SKM-1 (cell line): ENCODE results near the gene TFAP2E.
"Not testable (repeated sequence)": the region's sequence is repeated elsewhere in the genome, so short reads cannot be mapped to it uniquely, and the experiment has no call there.

Experiments used
- DNase-seq: peaks from one replicate; lab custom pipeline; 2025; ENCODE audit not compliant: unreplicated experiment; lab: John Stamatoyannopoulos, UW

The TFAP2E gene

DNA sequence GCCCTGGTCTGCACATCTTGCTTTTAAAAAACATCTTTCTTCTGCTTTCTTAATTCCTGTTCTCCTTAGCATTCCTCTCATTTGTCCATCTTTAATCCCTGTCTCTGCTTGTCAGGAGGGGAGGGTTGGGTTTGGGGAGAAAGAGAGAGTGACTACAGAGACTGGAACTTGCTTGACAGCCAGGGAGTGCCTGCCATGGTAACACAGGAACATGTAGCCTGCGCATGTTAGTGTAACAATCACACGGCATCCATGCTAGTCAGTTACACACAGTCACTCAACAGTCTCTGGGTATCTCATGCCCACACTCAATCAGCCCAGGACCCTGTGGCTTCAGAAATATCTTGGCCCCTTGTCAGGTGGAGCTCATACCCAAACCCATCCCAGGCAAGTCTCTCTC is 818 bp upstream of the TFAP2E start:
- no peak for DNase-seq

DNA sequence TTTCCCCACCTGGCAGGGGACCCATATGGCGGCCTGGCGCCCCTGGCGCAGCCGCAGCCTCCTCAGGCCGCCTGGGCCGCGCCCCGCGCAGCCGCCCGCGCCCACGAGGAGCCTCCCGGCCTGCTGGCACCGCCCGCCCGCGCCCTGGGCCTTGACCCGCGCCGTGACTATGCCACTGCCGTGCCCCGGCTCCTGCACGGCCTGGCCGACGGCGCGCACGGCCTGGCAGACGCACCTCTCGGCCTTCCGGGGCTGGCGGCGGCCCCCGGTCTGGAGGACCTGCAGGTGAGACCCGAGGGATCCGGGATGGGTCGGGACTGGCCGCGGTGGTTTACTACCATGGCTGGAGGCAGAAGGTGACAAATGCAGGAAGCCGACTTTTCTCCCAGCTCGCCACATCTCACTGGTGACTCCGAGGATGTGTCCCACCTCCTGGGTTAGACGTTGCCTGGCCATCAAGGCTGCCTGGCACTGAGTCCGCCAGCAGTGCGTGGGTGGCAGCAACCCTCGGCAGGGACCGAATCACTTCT is 1.1 kb downstream of the TFAP2E start:
- DNase-seq = no peak

DNA sequence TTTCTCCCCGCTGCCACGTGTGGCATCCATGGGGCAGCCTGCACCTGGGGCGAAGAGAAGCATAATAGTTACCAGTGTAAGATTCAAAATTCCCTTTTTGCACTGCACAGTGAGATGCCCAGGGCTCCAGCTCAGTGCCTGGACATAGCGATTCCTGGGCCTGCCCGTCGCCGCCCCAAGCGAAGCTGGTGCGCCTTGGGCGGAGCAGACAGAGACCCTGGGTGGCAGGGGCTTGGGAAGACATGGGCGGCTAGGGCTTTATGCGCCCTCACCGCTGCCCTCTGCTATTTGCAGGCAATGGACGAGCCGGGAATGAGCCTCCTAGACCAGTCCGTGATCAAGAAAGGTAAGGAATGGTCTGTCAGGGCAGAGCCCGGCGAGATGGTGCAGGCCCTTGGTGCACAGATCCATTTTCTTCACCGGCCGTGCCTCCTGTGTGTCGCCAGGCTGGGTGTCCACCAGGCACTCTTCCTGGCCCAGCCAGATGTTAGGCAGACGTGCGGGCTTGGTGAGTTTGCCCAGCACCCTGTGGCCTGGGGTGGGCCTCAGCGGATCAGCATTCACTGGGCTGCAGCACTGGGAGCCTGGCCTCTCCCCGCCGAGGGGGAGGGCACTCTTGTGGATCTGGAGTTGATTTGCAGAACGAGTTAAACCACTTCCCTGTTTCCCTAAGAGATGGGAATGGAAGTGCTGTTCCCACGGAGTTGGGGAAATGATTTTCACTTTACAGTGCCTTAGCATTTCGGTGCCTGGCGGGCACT is 1.7 kb downstream of the TFAP2E start:
- DNase-seq = no peak

DNA sequence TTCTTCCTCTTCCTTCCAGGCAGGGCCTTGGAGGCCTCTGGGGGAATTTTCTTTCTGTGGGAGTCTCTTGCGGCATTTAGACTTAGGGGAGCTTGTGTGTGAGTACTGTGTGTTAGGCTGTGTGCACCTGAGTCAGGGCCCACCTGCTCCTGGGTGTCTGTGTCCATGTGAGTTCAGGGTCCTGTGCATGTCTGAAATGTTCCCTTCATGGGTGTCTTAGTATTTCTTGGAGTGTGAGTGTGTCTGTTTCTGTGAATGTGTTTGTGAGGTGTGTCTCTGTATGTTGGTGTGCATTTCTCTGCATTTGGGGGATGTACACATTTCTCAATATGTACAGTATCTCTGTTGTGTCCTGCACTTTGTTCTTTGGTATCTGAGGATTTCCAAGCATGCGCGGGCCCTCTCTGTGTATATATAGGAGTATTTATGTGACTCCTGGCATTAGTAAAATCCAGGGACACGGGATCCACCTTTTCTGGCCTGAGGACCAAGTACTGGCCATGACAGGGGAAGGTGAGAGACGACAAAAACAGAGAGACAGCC is 2.4 kb downstream of the TFAP2E start:
- DNase-seq = no peak

DNA sequence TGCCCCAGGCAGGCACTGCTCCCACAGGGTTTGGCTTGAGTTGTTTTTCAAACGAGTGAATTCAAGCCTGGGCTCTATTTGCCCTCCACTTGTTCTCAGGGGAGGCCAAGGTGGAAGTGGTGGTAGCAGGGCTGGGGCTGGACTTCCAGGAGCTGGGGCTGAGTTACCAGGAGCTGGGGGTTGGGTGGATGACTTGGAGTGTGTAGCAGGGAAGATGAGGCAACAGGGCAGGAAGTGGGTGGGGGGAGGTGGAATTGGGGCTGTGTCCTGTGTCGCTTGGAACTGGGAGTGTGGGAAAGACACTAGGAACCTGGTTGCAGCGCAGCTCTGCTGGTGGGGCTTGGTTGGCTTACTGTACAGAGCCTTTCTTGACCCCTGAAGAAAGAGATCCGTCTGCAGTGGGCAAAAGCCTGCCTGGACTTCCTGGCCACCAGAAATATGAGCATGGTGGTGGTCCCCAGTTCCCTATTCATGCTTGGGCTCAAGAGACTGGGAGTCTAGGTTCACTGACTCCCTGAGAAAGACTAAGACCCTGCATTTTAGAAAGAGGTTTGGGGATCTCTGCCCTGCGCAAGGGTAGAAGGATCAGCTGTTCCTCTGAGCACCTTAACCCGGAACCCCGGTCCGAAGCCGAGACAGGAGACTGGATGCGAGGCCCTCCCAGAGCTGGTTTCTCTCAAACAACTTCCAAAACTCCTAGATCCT is 3.1 kb downstream of the TFAP2E start:
- no peak for DNase-seq

DNA sequence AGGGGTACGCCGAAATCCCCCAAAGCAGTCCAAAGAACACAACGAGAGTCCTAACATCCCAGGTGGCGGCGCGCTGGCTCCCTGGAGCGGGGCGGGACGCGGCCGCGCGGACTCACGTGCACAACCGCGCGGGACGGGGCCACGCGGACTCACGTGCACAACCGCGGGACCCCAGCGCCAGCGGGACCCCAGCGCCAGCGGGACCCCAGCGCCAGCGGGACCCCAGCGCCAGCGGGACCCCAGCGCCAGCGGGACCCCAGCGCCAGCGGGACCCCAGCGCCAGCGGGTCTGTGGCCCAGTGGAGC is 3.6 kb downstream of the TFAP2E start:
- not testable (repeated sequence) for DNase-seq

DNA sequence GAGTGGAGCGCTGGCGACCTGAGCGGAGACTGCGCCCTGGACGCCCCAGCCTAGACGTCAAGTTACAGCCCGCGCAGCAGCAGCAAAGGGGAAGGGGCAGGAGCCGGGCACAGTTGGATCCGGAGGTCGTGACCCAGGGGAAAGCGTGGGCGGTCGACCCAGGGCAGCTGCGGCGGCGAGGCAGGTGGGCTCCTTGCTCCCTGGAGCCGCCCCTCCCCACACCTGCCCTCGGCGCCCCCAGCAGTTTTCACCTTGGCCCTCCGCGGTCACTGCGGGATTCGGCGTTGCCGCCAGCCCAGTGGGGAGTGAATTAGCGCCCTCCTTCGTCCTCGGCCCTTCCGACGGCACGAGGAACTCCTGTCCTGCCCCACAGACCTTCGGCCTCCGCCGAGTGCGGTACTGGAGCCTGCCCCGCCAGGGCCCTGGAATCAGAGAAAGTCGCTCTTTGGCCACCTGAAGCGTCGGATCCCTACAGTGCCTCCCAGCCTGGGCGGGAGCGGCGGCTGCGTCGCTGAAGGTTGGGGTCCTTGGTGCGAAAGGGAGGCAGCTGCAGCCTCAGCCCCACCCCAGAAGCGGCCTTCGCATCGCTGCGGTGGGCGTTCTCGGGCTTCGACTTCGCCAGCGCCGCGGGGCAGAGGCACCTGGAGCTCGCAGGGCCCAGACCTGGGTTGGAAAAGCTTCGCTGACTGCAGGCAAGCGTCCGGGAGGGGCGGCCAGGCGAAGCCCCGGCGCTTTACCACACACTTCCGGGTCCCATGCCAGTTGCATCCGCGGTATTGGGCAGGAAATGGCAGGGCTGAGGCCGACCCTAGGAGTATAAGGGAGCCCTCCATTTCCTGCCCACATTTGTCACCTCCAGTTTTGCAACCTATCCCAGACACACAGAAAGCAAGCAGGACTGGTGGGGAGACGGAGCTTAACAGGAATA is 4.2 kb downstream of the TFAP2E start:
- peak; percentile 76 for DNase-seq

DNA sequence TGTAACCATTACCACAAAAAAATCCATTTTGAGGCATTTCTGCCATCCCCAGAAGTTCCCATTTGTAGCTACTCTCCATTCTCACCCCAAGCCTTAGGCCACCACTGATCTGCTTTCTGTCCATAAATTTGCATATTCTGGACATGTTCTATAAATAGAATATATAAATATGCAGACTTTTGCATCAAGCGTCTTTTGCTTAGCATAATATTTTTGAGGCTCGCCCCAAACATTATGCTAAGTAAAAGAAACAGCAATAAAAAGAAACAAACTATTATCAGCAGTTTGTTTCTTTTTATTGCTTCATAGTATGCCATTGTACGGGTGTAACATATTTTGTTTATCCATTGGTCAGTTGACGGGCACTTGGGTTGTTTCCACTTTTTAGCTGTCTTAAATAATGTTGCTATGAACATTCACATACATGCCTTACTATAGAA is 7.9 kb downstream of the TFAP2E start:
- no peak for DNase-seq

DNA sequence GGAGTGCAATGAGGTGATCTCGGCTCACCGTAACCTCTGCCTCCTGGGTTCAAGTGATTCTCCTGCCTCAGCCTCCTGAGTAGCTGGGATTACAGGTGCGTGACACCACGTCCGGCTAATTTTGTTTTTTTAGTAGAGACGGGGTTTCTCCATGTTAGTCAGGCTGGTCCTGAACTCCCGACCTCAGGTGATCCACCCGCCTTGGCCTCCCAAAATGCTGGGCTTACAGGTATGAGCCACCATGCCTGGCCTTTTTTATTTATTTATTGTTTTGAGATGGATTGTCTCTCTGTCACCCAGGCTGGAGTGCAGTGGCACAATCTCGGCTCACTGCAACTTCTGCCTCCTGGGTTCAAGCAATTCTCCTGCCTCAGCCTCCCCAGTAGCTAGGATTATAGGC is 8.5 kb downstream of the TFAP2E start:
- not testable (repeated sequence) for DNase-seq

DNA sequence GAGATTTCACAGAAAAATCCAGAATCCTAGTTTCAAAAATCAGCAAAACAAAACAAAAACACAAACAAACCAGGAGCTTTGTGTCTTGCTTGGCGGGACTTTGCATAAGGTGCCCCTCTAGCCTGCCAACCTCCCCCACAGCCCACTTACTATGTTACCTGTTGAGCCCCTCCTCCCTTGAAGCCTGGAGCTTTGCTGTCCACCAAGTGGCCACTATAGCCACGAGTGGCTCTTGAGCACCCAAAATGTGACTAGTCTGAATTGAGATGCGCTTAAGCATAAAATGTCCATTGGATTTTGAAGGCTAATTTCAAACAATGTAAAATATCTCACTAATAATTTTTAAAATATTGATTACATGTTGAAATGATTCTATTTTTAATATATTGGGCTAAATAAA is 12.2 kb downstream of the TFAP2E start:
- DNase-seq = no peak

DNA sequence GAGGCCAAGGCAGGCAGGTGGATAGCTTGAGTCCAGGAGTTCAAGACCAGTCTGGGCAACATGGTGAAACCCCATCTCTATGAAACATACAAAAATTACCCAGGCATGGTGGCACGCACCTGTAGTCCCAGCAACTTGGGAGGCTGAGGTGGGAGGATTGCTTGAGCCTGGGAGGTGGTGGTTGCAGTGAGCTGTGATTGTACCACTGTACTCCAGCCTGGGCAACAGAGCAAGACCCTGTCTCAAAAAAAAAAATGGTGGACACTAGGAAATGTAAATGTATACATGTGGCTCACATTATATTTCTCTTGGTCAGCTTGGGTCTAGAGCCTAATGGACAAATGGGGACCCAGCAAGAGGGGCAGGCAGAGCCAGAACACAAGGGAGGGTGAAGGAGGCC is 12.7 kb downstream of the TFAP2E start:
- DNase-seq = not testable (repeated sequence)

DNA sequence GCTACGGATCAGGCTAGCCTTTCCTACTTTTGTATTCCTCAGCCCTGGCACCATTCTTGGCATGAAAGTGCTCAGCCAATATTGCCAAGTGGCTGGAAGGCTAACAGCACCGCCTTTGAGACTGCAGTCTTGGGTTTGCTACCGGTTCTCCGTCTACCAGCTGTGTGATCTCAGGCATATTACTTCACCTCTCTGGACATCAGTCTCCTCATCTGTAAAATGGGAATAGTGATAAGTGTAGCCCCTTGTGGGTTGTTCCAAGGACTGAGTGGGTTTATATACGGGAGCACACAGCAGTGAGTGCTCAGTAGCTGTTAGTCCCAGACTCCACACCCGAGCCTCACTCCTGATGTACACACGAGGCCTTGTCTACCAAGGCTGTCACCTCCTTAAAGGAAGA is 13.7 kb downstream of the TFAP2E start:
- DNase-seq = no peak

DNA sequence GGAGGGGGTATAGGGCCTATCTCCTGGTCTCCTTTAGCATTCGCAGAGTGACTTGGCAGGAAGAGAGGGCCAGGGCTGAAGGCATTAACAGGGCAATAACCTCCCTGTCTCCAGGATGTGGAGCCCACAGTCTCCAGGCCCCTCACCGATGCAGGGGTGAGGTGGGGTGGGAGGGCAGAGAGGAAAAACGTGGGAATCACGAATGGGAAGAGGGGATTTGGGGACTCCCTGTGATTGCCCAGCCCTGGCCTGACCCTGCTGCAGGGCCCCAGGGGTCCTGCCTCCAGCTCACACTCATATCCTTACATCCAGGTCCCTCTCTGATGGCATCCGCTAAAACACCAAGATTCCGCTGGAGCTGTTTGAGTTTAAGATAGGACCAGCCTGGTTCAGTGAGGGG is 14.6 kb downstream of the TFAP2E start:
- no peak for DNase-seq

DNA sequence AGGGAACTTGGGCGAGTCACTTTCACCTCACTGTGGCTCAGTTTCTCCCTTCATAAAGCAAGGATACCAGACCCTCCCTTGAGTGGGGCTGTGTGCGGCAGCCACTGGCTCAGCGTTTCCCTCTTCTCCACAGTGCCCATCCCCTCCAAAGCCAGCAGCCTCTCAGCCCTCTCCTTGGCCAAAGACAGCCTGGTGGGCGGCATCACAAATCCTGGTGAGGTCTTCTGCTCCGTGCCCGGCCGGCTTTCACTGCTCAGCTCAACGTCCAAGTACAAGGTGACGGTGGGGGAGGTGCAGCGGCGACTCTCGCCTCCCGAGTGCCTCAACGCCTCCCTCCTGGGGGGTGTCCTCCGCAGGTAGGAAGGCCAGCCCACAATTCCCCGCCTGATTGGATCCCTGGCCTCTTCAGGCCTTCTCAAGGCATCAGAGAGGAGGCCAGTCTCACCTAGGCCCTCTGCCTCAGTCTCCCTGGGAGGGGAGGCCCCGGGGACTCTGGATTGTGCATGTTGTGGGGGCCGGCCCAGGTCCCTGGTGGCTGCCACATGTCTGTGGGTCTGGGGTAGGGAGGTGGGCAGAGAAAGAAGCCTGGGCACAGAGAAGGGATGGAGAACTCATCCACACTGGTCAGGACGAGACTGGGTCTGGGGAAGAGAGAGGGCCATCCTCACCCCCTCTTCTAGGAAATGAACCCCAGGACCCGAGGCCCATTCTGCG is 15.2 kb downstream of the TFAP2E start:
- no peak for DNase-seq

DNA sequence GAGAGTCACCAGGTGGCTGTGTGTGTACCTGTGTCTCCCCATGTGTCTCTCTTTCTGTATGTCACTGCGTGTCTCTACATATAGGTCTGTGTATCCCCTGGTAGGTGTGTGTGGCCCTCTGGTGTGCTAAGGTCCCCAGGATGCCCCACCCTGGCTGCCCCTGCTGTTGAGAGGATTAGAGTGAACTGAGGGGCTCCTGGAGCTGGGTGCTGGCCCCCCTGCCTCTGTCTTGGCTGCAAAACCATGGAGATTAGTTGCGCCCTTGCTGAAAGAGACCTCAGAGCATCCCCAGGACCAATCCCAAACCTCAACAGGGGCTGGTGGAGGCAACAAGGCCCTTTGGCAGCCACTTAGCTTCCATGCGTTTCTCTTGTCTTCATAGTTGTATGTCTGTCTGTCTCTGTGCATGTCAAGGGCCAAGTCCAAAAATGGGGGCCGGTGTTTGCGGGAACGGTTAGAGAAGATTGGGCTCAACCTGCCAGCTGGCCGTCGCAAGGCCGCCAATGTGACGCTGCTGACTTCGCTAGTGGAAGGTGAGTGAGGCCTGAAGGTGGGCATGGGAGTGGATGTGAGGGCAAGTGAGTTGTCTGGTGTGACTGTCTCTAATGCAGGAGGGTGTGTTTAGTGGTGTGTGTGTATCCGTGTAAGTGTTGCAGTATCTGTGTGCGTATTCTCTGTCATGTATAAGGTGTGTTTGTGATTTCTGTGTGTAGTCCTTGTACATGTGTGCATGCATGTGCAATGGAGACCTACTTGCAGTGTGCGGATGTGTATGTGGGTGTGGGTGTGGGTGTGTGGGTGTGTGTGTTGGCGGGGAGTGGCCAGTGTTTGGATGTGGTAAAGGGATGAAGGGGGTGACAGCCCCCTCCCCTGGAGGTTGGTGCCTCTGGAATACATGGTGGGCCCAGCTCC is 16.7 kb downstream of the TFAP2E start:
- DNase-seq = no peak

DNA sequence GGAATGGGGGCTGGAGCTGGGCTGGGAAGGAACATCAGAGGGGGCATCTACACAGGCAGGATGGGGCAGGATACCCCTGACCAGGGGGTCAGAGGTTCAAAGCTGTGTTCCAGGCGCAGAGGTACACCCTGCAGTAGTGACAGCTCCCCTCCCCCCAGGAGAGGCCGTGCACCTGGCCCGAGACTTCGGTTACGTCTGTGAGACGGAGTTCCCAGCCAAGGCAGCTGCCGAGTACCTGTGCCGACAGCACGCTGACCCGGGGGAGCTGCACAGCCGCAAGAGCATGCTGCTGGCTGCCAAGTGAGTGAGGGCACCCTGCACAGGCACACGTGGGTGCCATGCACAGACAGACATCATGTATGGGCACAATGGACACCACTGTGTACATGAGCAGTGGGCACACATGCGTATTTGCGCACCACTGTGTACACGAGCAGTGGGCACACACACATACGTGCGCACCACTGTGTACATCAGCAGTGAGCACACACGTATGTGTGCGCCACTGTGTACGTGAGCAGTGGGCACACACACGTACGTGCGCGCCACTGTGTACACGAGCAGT is 17.4 kb downstream of the TFAP2E start:
- no peak for DNase-seq

DNA sequence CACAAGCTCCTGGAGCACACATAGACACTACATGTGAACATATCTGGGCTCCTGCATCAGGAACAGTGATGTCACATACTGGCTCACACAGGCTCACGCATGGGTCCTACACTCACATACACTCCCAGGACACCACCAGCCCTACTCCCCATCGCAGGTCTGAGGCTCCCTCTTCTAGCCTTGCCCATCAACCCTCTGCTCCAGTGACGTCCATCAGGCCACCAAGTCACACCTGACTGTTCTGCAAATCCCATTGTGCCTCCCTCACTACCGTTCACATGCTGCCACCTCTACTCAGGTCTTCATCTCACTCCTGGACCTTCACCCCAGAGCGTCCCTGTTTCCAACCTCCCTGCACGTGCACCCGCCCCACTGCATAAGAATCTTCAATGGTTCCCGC is 18.1 kb downstream of the TFAP2E start:
- no peak for DNase-seq

DNA sequence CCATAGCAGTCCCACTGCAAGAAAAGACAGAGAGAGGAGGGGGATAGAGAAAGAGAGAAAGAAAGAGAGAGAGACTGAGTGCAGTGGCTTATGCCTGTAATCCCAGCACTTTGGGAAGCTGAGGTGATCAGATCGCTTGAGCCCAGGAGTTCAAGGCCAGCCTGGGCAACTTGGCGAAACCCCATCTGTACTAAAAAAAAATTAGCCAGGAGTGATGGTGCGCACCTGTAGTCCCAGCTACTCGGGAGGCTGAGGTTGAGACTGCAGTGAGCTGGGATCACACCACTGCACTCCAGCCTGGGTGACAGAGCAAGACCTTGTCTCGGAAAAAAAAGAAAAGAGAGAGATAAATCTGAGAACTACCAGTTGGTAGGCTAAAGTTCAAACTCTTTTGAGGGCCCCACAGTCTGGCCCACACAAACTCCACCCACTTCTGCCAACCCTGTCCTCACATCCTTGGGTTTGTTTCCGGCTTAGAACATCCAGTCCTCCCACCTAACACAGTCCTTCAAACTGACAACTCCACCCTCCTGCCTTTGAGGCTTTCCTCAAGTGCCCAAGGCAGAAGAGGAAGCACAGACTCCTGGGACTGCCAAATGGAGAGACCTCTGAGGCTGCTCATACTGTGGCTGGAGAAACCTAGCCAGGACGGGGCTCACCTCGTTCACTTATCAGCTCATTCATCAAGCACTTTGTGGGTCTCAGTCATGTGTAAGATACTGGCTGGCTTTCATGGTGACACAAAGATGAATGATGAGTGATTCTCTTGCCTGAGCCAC is 20.1 kb downstream of the TFAP2E start:
- no peak for DNase-seq
